AG08395 (cell line): ENCODE results near the gene TTC22.
A peak's percentile ranks its signal among the peaks of the same experiment; 100 is the strongest.

Experiments
- DNase-seq: peaks from one replicate; pipeline ENCODE4 v3.0.0; 2012; ENCODE audit warnings: mixed read lengths, low spot score

The TTC22 gene

GRCh38 chr1:54834007-54834541, 33.0 kb upstream of the TTC22 start:
- no peak for DNase-seq

DNA sequence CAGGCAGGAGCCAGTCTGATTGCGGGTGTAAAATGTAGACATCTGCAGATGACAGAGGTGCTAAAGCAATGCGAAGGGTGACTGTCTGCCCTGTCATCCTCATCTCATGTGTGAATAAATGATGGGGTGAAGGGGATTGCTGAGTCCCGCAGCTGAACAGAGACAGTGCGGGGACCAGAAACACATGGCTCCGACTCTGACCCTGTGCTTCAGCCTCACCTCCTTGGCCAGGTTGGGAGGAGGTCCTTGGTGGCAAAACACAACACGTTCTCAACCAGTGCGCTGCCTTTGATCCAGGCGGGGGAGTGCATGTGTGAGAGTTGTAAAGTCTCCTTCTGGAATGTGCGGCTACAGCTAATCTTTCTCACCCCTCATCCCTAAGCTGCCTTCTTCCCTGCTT, 32.0 kb upstream of the TTC22 start:
- DNase-seq = no peak

- DNase-seq = no peak
Measured at GRCh38 chr1:54826226-54826816, 25.2 kb upstream of the TTC22 start.

DNA sequence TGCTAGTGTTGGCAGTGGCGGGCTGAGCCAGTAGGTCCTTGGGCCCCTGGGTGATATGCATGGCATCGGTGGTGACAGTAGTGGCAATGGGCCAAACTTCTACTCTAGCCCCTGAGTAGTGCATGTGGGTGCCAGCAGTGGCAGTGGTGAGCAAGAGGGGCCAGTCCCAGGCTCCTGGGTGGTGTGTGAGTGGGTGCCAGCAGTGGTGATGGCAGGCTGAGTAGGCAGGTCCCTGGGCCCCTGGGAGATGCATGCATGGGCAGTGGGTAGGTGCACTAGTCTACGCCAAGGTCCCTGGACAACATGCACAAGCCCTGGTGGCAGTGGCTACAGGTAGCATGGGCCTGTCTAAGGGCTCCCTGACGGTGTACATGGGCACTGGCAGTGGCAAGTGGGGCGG, 24.6 kb upstream of the TTC22 start:
- DNase-seq = no peak

- no peak for DNase-seq
Measured at GRCh38 chr1:54823670-54824069, 22.5 kb upstream of the TTC22 start.

- no peak for DNase-seq
Measured at GRCh38 chr1:54819733-54820132, 18.6 kb upstream of the TTC22 start.

GRCh38 chr1:54819195-54819536, 18.0 kb upstream of the TTC22 start:
- no peak for DNase-seq

DNA sequence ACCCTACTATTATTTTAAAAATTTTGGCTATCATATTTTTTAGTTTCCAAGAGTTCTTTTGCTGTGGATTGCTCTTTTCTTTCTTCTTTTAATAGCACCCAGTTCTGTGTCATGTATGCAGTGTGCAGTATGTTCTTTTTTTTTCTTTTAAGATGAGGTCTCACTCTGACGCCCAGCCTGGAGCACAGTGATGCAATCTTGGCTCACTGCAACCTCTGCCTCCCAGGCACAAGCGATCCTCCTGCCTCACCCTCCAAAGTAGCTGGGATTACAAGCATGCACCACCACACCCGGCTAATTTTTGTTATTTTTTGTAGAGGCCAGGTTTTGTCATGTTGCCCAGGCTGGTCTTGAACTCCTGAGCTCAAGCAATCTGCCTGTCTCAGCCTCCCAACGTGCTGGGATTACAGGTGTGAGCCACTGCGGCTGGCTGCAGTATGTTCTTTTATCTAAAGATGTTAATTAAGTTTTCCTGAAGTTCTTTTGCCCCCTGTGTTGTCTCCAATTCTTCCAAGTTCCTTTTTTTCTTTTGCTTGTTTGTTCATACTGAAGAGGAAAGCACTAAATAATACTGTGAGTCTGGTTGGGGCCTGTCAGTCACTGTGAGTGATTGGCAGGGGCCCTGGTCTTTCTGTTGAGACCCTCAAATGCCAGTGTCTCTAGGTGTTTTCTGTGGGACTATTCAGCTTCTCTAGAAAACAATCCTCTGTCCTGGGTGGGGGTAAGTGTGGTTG, 17.5 kb upstream of the TTC22 start:
- no peak for DNase-seq

DNA sequence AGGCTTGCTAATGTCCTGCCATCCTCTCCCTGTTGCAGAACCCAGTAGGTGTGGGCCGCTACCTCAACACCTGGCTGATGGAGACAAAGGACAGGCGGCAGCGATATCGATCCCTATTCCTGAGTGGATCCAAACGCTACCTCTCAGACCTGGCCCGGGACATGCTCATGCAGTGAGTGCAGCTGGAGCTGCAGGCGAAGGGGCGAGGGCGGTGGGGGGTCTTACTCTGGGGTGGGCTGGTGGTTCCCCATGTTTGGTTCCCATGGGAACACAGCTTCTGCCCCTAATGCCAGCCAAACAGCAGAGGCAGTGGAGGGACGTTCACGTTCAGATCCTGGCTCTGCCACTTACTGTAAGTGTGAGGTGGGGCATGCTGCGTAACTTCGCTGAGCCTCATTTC, 15.8 kb upstream of the TTC22 start:
- no peak for DNase-seq

- no peak for DNase-seq
Measured at GRCh38 chr1:54816130-54816529, 15.0 kb upstream of the TTC22 start.

- no peak for DNase-seq
Measured at GRCh38 chr1:54815086-54815876, 14.2 kb upstream of the TTC22 start.

DNA sequence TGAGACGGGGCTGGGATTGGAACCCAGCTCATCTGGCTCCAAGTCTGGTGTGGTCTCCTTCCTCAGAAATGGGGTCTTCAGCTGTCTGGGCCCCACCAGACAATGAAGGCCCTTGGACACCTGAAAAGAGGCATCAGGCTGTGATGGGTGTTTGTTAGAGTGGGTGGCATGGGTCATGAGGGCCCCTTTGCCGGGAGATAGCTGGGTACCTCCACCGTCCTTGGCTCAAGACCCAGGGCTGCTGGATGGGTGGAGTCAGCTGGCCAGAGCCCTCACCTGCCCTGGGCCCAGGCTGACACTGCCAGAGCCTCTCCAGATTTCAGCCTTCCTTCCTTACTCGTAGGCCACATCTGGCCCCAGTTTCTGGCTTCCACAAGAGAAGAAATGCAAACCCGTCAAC, 13.4 kb upstream of the TTC22 start:
- DNase-seq = no peak

DNA sequence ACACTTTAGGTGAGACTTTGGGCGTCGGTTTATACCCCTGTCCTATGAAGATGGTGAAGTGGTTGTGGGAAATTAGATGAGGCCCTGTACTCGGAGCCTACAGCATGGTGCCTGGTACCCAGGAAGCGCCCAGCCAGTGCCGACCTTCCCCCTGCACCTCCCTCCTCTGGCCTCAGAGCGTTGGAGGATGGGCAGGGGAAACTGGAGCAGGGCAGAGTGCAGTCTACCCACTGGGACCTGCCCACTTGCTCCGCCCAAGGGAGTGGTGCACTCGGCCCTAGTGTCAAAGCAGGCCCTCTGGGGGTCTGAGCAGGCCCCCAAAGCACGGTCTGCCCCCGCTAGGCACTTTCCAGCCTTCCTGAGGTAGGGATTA, 13.0 kb upstream of the TTC22 start:
- DNase-seq = no peak

DNA sequence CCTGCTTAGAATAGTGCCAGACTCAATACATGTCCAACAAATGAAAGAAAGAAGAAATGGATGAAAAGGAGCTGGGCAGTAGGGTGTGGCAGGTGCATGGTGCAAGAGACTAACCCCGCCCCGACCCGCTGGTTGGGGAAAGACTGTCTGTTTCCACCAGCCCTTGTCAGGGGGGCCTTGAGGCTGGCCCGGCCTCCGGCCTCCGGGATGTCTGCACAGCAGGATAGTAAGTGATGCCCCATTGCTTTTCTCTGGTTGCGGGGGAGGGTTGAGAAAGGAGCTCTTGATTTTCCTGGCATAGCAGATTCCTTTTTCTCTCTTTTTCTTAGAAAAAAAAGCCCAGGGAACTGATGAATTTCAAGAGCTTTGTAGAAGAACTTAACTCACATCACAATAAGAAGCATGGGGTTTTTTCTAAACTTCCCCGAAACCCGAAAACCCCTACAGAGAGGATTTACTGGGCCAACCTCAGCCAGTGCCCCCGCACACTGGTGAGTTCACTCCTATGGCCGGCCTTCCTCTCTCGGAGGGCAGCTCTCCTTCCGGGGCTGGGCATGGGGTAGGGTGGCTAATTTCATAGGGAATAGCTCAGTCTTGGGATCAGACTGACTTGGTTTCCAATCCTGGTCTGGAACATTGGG, 12.5 kb upstream of the TTC22 start:
- no peak for DNase-seq

DNA sequence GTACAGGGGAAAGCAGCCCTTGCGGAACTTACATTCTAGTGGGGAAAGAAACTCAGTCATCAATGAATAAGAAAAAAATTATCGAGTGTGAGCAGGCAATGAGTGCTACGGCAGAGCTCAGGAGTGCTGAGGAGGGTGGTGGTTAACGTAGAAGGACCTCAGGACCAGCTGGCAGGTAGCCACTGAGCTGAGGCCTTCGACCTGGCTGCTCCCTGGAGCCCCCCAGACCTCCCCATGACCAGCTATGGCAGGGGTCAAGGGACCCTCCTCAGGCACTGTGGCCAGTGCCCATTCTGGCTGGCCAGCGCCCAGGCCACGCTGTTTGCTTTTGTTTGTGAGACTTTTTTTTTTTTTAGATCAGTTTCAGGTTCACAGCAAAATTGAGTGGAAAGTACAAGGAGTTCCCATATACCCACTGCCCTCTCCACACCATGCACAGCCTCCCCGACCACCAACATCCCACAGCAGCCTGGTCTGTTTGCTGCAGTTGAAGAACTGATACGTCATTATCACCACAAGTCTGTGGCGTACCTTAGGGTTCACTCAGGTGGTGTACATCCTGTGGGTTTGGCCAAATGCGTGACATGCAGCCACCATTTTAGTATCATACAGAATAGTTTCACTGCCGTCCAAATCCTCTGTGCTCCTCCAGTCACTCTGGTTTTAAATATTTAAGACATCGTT, 11.8 kb upstream of the TTC22 start:
- DNase-seq = no peak

GRCh38 chr1:54811739-54812655, 10.9 kb upstream of the TTC22 start:
- DNase-seq = no peak

GRCh38 chr1:54811066-54811465, 9.9 kb upstream of the TTC22 start:
- no peak for DNase-seq

DNA sequence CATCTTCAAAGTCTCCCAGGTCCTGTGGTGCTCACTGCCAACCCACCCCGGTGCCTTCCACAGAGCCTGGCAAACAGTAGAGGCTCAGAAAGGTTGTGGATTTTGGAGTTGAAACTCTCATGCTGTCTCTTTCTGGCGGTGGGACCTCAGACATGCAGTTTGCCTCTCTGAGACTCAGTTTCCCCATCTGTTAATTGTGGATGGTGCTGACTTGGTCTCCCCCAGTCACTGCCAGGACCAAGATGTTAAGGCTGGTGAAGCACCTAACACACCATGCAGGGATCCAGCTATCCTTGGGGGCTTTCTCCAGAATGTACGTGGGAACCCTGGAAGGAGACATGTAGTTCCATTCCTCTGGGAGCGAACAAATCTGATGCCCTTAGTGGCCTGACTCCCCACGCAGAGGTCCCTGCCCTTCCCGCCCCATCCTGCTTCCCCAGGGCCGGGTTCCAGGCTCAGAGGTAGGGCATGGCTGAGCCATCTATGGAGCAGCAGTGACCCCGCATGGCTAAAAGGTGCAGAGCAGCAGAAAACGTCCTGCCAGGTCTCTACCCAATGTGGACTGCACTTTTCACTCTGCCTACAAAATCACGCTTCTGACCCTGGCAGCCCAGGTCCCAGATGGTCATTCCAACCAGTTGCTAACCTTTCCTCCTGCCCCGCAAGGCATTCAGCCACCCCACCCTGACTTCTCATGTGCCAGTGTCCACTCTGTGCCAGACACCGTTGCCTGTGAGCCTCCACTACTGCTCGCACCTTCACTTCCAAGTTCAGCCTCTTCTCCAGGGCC, 9.2 kb upstream of the TTC22 start:
- DNase-seq = peak; percentile 89

- no peak for DNase-seq
Measured at GRCh38 chr1:54809496-54810074, 8.5 kb upstream of the TTC22 start.
